Thyroid gland (tissue), 4 donors: ENCODE measurements around the gene FGFBP2.

Experiments
- POLR2A ChIP-seq, 2 donors: fragments of 450-650 bp; IDR thresholded peaks; one replicate each; pipeline ENCODE4 v1.6.1; 2017; ENCODE audit warnings: antibody characterized with exemption in 2 of 2, mild to moderate bottlenecking in 2 of 2, moderate library complexity in 1 of 2
- TF ChIP-seq, protein P1 (sequence below), 6 experiments: fragments of 200-600 bp in 3 of 6; fragments of 450-650 bp in 3 of 6; sonication (generic) in 3 of 6; IDR thresholded peaks; one replicate each; pipeline ENCODE4 v1.5.1; 2016 to 2019; ENCODE audit warnings: antibody characterized with exemption in 6 of 6, mild to moderate bottlenecking in 2 of 6, inconsistent platforms in 1 of 6, moderate library complexity in 1 of 6

DNA sequence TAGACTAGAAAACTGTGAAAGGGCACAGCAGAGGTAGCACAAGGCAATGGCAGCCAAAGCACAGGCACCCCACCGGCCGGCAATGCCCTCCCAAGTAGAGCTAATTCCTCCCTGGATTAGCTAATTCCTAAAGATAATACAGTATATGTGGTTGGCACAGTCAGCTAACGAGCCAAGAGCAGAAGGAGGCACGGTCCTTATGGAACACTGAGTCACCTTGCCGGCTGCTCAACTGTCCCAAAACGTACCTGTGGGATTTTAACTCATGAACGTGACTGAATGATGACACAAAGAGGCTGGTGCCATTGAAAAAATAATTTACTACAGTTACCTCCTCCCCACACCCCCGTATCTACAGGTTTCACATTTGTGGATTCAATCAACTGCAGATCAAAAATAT, 15.3 kb downstream of the FGFBP2 start:
- no peak for TF ChIP-seq POLR2A (IDR thresholded peaks at IDR 0.05)
- TF ChIP-seq, protein P1, sequence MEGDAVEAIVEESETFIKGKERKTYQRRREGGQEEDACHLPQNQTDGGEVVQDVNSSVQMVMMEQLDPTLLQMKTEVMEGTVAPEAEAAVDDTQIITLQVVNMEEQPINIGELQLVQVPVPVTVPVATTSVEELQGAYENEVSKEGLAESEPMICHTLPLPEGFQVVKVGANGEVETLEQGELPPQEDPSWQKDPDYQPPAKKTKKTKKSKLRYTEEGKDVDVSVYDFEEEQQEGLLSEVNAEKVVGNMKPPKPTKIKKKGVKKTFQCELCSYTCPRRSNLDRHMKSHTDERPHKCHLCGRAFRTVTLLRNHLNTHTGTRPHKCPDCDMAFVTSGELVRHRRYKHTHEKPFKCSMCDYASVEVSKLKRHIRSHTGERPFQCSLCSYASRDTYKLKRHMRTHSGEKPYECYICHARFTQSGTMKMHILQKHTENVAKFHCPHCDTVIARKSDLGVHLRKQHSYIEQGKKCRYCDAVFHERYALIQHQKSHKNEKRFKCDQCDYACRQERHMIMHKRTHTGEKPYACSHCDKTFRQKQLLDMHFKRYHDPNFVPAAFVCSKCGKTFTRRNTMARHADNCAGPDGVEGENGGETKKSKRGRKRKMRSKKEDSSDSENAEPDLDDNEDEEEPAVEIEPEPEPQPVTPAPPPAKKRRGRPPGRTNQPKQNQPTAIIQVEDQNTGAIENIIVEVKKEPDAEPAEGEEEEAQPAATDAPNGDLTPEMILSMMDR (IDR thresholded peaks at IDR 0.05): no peak
